BJ (cell line): ENCODE results near the gene PIP5K1B. TPM values are rescaled to one million over a fixed set of nuclear protein-coding genes. Genes with fewer than 3 reads are reported as not detected.

Source experiments
- CTCF ChIA-PET: fragments of 350-600 bp; formaldehyde crosslinking; extraction: SDS; loops from one replicate; lab custom pipeline; 2021; ENCODE audit warnings: antibody characterized with exemption, inconsistent platforms; lab: Yijun Ruan, JAX
- POLR2A ChIA-PET: fragments of 300-600 bp; sonication (Branson Sonifier 250); formaldehyde crosslinking; extraction: SDS; loops from one replicate; lab custom pipeline; 2021; ENCODE audit warnings: antibody characterized with exemption; lab: Charles Lee
- DNase-seq: peaks from one replicate; pipeline ENCODE4 v3.0.0-alpha.2; 2011; ENCODE audit warnings: low read depth
- H3K27me3 ChIP-seq: 2 replicates; pipeline ENCODE4 v1.6.0; 2011; ENCODE audit warnings: low read length; ENCODE audit not compliant: control insufficient read depth, insufficient read depth
- H3K36me3 ChIP-seq: 2 replicates; pipeline ENCODE4 v1.5.1; 2011; ENCODE audit warnings: low read length; ENCODE audit not compliant: control insufficient read depth, insufficient read depth
- H3K4me3 ChIP-seq: 2 replicates; pipeline ENCODE4 v1.5.1; 2011; ENCODE audit warnings: low read depth, mild to moderate bottlenecking, control low read depth, low read length
- CTCF ChIP-seq: IDR thresholded peaks from 2 replicates; pipeline ENCODE4 v1.5.1; 2011; ENCODE audit warnings: low read depth, mild to moderate bottlenecking, control low read depth, inconsistent platforms, low read length, moderate library complexity; ENCODE audit not compliant: insufficient read depth
- polyA plus RNA-seq: library from polyadenylated mRNA; depleted of rRNA; stranded (reverse); fragments of >200 nt; gene quantifications from 2 replicates; pipeline ENCODE4 v1.2.3, GENCODE V29; 2011

Gene PIP5K1B
- polyA plus RNA-seq, 1 experiment = not detected

GRCh38 chr9:68969538-68969937 is 264.5 kb downstream of the PIP5K1B start:
- ChIA-PET POLR2A (no interaction called here), CTCF (no interaction called here)
- Histone ChIP-seq H3K4me3 (no peak overlapping the region), H3K27me3 (no peaks in the 10 kb centered on the region), H3K36me3 (no peaks in the 10 kb centered on the region)
- DNase-seq = no peak
- no peak for TF ChIP-seq CTCF

- Histone ChIP-seq H3K36me3 (no peaks in the 10 kb centered on the region), H3K4me3 (no peak overlapping the region), H3K27me3 (no peaks in the 10 kb centered on the region)
- TF ChIP-seq CTCF = no peak
- DNase-seq = no peak
- CTCF ChIA-PET = no interaction called here
- POLR2A ChIA-PET = no interaction called here
These were observed 265.1 kb downstream of the PIP5K1B start for GRCh38 chr9:68970151-68970550.

- ChIA-PET CTCF (no interaction called here), POLR2A (no interaction called here)
- no peaks in the 10 kb centered on the region for H3K27me3 ChIP-seq
- no peak overlapping the region for H3K4me3 ChIP-seq
- no peaks in the 10 kb centered on the region for H3K36me3 ChIP-seq
- no peak for TF ChIP-seq CTCF
- DNase-seq = no peak
These were observed 268.6 kb downstream of the PIP5K1B start for GRCh38 chr9:68973619-68974018.

- no peak for TF ChIP-seq CTCF
- Histone ChIP-seq H3K4me3 (no peak overlapping the region), H3K36me3 (no peaks in the 10 kb centered on the region), H3K27me3 (no peaks in the 10 kb centered on the region)
- DNase-seq = no peak
- POLR2A ChIA-PET = no interaction called here
- CTCF ChIA-PET = interaction anchor here (1.2 kb wide), 1 partner anchor 25 kb away, joined by 5 read pairs; no protein-coding TSS in a partner anchor
These were observed 269.4 kb downstream of the PIP5K1B start for GRCh38 chr9:68974431-68974830.

GRCh38 chr9:68974901-68975300 is 269.9 kb downstream of the PIP5K1B start:
- Histone ChIP-seq H3K36me3 (no peaks in the 10 kb centered on the region), H3K27me3 (0 out of 2 replicates have a peak, but pooled peaks cover under 1% of the 10 kb centered on the region), H3K4me3 (no peak overlapping the region)
- CTCF ChIA-PET = interaction anchor here (1.2 kb wide), 1 partner anchor 25 kb away, joined by 5 read pairs; no protein-coding TSS in a partner anchor
- no peak for DNase-seq
- TF ChIP-seq CTCF = no peak
- POLR2A ChIA-PET = no interaction called here
